ENCODE data around the gene PPP4R3A. TPM values are rescaled to one million over a fixed set of nuclear protein-coding genes. Genes with fewer than 3 reads are reported as not detected.
"Not testable (repeated sequence)": the region's sequence is repeated elsewhere in the genome, so short reads cannot be mapped to it uniquely, and the experiment has no call there.

Gene PPP4R3A
- total RNA-seq: 35.2 TPM

DNA sequence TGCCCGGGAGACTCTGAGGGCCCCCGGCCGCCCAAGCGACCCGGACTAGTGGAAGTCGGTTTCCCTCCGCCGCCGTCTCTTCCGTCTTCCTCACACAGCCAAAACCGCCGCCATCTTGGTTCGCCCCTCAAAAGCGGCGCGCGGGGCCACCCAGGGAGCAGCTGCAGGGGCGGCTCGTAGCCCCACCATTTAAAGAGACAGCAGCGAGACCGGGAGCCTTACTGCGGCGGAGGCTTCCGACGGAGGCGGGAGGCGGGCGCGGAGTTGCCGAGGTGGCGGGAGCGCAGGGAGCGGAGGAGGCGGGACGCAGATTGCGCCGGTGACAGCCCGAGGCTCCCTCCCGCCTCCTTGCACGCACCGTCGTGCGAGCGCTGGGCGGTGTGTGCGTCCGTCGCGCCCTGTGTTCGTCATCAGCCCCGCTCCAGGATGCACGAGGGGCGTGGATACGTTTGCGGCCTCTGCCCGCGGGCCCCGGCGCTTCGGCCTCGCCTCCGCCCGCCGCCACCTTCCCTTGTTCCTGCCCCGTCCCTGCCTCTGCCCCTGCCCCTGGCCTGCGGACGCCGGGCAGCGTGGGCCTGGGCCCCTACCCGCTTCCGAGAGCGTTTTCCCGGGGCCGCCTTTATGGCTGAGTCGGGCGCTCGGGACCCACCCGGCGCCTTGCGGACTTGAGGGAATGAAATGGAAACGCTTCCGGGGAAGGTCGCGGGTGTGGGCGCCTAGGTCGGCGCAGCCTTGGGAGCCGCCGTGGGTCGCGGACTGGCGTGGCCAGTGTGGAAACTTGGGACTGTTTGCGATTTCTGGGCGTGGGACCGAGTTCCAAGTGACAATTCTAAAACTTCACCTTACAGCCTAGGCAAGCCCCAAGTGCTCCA, at the start of gene PPP4R3A:
TSS of gene PPP4R3A (minus strand) at position 140 of the 872 bp plus-strand sequence. CDS start 663 bp downstream, outside the sequence.
- ATAC-seq (peak; percentile 89), DNase-seq (ENCODE audit: low spot score) (peak; percentile 98)

DNA sequence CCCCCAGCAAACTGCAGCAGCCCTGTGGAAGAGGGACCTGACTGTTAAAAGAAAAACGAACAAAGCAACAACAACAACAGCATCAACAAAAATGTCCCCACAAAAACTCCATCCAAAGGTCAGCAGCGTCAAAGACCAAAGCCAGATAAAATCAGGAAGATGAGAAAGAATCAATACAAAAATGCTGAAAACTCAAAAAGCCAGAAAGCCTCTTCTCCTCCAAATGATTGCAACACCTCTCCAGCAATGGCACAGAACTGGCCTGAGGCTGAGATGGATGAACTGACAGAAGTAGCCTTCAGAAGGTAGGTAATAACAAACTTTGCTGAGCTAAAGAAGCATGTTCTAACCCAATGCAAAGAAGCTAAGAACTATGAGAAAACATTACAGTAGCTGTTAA, 45.4 kb upstream of the PPP4R3A start:
- DNase-seq (ENCODE audit: low spot score) (no peak), ATAC-seq (peak; percentile 60)

DNA sequence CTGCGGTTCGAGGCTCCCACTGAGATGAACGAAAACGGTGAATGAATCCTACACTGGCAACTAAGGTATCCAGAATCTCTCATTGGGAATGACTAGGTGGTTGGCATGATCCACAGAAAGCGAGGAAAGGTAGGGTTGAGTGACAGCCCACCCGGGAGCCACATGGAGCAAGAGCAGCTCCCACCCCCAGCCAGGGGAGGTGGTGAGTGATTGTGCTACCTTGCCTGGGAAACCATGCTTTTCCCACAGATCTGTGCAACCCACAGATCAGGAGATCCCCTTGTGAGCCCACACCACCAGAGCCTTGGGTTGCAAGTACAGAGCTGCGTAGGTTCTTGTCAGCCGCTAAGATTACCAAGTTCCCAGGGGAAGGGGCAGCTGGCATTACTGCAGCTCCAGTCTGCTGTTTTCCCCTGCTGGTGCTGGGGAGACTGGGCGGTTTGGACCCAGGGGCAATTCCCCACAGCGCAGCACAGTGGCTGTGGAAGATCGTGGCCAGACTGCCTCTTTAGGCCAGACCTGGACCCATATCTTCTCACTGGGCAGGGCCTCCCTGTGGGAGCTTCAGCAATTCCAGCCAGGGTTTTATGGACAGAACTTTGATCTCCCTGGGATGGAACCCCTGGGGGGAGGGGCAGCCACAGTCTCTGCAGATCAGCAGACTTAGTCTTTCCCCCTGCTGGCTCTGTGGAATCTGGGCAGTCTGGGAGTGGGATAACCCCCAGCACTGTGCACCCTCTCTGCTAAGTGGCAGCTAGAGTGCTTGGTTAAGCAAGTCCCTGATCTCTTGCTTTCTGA, 44.6 kb upstream of the PPP4R3A start:
- ATAC-seq (peak; percentile 98), DNase-seq (ENCODE audit: low spot score) (peak; percentile 84)

DNA sequence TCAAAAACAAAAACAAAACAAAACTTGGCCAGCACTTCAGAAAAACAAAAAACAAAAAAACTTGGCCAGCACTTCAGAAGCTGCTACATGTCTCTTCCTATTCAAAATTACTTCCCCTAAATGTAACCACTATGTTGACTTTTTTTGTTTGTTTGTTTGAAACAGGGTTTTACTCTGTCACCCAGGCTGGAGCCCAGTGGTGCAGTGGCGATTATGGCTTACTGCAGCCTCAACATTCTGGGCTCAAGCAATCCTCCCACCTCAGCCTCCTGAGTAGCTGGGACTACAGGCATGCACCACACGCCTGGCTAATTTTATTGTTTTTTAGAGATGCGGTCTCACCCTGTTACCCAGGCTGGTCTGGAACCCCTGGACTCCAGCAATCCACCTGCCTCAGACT, 38.0 kb upstream of the PPP4R3A start:
- DNase-seq (ENCODE audit: low spot score) (no peak), ATAC-seq (no peak)

DNA sequence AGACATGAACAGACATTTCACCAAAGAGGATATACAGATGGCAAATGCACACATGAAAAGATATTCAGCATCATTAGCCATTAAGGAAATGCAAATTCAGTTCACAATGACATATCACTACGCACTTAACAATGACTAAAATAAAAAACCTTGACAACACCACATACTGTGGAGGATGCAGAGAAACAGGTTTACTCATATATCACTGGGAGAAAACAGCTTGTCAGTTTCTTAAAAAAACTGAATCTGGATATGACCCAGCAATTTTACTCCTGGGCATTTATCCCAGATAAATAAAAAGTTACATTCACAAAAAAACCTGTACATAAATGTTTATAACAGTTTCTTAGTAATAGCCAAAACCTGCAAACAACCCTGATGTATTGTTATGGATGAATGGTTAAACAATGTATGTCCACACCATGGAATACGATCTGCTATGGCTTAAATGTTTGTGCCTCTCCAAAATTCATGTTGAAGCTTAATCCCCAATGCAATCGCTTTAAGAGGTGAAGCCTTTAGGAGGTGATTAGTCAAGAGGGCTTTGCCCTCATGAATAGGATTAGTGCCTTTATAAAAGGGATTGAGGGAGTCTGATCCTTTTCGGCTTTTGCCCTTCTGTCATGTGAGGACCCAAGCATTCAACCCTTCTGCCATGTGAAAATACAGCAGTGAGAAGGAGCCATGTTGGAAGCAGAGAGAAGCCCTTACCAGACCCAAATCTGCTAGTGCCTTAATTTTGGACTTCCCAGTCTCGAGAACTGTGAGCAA, 36.0 kb upstream of the PPP4R3A start:
- no peak for ATAC-seq
- DNase-seq (ENCODE audit: low spot score): no peak

DNA sequence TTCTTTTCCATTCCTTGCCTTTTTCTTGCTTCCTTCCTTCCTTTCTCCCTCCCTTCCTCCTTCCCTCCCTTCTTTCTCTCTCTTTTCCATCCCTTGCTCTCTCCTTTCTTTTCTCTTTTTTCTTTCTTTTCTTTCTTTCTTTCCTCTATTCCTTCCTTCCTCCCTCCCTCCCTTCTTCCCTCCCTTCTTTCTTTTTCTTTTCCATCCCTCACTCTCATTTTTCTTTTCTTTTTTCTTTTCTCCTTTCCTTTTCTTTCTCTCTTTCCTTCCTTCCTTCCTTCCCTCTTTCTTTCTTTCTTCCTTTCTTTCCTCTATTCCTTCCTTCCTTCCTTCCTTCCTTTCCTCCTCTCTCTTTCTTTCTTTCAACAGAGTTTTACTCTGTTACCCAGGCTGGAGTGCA, 35.1 kb upstream of the PPP4R3A start:
- no peak for ATAC-seq

DNA sequence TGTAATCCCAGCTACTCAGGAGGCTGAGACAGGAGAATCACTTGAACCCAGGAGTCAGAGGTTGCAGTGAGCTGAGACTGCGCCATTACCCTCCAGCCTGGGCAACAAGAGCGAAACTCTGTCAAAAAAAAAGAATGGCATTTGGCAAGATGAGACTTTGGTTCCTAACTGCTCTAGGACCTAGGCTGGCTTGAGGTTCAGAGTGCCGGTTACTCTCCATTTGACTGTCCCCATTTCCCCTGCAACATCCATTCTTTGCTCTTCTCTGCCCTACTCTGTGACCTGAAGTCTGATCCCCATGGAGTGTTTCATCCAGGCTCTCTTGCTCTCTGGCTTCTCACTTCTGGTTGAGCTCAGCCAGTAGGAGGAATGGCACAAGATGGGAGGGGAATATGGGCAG, 26.2 kb upstream of the PPP4R3A start:
- no peak for DNase-seq (ENCODE audit: low spot score)
- peak; percentile 58 for ATAC-seq

More for the DNA sequence above, 35.1 kb upstream of the PPP4R3A start:
- DNase-seq (ENCODE audit: low spot score): no peak

DNA sequence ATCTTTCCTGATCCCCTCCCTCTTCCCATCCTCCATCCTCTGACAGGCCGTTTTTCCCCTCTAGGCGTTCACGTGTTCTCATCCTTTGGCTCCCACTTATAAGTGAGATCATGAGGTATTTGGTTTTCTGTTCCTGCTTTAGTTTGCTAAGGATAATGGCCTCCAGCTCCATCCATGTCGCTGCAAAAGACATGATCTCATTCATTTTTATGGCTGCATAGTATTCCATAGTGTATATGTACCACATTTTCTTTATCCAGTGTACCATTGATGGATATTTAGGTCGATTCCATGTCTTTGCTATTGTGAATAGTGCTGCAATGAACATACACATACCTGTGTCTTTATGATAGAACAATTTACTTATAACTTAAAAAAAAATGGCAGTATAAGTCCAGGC, 23.9 kb upstream of the PPP4R3A start:
- not testable (repeated sequence) for ATAC-seq; DNase-seq (ENCODE audit: low spot score)

DNA sequence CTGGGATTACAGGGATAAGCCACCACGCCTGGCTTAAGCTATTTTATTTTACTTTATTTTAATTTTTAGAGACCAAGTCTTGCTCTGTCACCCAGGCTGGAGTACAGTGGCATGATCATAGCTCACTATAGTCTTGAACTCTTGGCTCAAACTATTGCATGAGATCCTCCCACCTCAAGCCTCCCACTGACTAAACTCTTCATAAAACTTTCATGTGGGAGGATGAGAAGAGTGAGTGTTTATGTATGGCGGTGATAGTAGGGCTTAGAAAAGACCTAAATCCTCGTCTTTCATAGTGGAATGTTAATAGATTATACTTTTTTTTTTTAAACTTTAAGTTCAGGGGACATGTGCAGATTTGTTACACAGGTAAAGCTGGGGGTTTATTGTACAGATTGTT, 23.5 kb upstream of the PPP4R3A start:
- DNase-seq (ENCODE audit: low spot score): no peak
- ATAC-seq: no peak

DNA sequence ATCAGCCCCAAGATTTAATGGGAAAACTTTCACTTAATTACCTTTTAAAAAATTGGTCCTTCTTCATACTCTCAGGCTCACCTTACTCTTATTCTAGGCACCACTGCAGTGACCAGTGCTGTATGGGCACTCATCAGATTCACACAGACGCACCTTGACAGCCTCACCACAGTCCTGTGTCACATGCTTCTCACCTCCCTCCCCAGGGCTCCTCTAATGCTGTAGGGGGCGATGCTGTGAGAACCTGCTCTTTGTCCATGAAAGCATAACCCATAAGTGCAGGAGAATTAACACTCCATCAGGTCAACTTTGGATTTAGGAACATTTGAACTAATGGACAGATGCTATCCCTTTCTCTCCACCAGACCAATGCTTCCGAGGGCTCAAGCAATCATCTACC, 13.9 kb upstream of the PPP4R3A start:
- DNase-seq (ENCODE audit: low spot score): no peak

DNA sequence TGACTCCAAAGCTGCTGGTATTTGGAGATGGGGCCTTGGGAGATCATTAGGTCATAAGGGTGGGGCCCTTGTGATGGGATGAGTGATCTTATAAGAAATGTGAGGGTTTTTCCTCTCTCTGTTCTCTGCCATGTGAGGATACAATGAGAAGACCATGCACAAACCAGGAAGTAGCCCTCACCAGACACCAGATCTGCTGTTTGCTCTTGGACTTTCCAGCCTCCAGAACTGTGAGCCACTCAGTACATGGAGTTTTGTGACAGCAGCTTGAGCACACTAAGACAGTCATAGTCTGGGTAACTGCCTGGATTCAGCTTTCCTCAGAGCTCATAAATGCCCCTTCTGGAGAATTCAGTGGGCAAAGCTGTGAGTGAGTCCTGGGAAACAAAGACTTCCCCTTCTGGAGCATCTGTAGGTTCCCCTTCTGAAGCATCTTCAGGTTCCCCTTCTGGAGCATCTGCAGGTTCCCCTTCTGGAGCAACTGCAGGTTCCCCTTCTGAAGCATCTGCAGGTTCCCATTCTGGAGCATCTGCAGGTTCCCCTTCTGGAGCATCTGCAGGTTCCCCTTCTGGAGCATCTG, 11.0 kb upstream of the PPP4R3A start:
- ATAC-seq (no peak), DNase-seq (ENCODE audit: low spot score) (no peak)

More for the DNA sequence above, 13.9 kb upstream of the PPP4R3A start:
- ATAC-seq: no peak

DNA sequence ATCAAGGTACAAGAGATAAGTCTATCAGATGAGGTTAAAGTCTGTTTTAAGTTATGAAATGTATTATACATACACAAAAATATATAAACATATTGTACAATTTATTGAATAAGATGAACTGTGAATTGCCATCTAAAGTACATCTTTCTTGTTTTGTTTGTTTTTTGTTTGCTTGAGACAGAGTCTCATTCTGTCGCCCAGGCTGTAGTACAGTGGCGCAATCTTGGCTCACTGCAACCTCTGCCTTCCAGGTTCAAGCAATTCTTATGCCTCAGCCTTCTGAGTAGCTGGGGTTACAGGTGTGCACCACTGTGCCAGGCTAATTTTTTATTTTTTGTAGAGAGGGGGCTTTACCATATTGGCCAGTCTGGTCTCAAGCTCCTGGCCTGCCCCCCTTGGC, 10.0 kb upstream of the PPP4R3A start:
- ATAC-seq (peak; percentile 41), DNase-seq (ENCODE audit: low spot score) (no peak)

DNA sequence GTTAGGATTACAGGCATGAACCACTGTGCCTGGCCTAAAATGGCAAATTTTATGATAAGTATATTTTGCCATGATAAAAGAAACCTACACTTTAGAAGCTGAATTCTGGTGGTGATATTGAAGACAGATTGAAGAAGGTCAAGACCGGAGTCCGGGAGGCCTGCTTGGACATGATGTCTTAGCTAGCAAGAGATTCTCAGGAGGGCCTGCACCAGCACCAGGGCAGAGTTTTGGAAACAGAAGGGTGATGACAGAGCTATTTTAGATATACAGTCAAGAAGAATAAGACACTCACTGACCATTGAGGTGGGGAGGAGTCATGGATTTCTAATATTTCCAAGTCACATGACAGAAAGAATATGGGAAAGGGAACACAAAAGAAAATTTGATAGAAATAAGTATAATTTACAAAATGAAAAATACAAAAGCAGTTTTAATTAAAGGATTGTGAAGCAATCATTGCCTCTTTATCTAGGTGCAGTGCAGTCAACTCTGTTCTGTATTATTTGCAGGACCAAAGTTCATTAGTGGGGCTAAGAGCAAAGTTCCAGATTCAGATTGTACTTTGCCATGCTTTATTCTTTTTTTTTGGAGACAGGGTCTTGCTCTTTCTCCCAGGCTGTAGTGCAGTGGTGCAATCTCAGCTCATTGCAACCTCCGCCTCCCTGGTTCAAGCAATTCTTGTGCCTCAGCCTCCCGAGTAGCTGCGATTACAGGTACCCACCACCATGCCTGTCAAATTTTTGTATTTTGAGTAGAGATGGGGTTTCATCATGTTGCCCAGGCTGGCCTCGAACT, 9.3 kb upstream of the PPP4R3A start:
- DNase-seq (ENCODE audit: low spot score): peak; percentile 53
- peak; percentile 92 for ATAC-seq

DNA sequence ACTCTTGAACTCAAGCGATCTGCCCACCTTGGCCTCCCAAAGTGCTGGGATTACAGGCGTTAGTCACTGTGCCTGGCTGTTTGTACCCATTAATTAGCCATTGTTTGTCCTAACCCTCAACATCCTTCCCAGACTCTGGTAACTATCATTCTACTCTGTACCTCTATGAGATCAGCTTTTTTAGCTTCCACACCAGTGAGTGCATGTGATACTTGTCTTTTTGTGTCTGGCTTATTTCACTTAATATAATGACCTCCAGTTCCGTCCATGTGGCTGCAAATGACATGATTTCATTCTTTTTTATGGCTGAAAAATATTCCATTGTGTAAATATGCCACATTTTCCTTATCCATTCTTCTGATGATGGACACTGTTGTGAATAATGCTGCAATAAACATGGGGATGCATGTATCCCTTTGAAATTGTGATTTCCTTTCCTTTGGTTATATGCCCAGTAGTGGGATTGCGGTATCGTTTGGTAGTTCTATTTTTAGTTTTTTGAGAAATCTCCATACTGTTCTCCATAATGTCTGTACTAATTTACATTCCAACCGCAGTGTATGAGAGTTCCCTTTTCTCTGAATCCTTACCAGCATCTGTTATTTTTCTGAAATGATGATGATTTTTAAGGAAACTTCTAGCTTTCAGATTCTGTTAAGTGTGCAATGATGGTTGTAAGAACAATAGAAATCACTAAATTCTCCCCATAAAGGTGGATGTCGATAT, 6.7 kb upstream of the PPP4R3A start:
- ATAC-seq: no peak
- DNase-seq (ENCODE audit: low spot score): no peak

DNA sequence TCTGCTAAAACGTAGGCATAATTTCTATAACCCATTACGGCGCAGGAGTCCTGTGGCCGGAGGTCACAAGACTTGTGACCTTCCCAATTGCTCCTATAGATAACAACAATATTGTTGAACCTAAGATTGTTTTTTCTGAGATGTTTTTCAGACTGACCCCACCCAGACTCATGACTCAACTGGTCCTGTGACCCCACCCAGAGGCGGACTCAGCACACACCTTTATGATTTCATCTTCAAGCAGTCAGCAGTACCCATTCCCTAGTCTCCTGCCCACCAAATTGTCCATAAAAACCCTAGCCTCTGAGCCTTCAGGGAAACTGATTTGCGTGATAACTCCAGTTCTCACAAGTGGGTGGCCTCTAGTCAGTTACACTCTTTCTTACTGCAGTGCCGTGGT, 5.9 kb upstream of the PPP4R3A start:
- DNase-seq (ENCODE audit: low spot score): no peak

DNA sequence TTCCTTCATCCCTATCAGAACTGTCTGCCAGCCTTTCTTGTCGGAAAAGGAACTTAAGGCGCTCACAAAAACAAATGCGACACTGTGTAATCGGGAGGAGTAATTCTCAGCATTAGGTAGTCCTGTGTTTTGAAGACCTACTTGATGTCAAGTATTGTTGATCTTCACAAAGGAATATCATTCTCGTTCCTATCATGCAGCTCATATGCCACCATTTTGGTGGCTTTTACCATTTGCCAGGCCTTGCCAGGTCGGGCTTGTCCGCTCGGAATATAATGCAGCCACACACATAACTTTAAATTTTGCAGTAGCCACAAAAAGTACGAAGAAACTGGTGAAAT, 903 bp upstream of the PPP4R3A start:
- ATAC-seq (no peak), DNase-seq (ENCODE audit: low spot score) (no peak)

More for the DNA sequence above, 5.9 kb upstream of the PPP4R3A start:
- no peak for ATAC-seq

DNA sequence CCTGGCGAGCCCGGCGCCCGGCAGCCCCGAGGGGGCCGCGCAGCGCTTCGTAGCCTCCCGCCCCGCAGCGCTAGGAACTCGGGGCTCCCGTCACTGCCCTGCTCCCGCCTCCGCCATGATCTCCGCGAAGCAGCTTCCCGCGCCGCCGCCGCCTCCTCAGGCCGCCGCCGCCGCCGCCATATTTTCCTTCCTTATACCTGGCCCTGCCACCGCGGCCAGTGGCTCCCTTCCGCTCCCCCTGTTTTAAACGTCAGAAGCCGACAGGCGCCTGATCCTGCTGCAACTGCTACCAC, 286 bp downstream of the PPP4R3A start:
- ATAC-seq (peak; percentile 19), DNase-seq (ENCODE audit: low spot score) (no peak)

DNA sequence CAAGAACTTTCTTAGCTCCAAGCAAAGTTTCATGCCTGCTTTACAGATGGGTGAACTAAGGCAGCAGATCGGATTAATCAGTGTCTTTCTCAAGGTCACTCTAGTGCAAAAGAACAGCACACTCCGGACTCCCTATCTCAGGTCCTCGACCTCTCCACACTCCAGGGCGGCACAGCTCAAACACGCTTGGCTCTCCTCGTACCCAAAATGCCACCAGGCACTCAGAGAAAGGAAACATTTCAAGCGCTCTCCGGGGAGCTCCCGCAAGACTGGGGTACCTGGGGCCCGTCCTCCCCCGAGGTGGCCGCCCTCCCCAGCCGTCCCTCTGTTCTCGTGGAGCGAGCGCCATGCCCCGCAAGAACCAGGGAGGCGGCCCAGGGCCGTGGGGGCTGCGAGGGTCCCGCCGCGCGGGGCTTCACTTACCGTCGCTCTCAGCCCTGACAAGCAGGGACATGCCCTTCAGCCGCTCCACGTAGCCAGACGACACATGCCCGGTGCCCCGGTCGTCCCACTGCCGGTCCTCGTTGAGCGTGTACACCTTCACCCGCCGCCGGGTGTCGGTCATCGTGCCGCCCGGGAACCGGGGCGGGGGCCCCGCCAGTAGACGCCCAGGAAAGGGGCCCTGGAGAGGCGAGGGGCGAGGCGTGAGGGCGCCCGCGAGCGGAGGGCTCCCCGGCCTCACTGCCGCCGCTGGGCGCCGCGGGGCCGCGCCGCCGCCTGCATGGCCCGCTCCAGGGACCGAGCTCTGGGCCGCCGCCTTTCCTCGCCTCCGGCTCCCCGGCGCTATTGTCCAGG, 830 bp downstream of the PPP4R3A start:
- ATAC-seq: peak; percentile 61
- peak; percentile 77 for DNase-seq (ENCODE audit: low spot score)

DNA sequence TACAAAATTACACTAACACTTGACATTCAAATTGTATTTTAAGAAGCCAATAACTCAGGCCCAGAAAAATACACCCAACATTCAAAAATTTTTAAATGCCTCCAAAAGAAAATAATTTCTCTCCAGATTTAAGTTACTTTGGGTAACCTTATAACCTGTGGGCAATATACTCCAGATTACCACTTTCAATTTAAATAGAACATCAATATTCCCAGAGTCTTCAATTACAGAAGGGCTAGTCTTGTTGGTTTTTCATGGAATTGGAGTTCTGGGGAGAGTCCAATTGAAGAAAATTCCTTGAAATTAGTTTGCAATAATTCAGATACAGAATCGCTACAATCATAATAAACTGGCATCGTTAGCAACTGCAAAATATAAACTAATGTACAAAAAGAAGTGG, 2.0 kb downstream of the PPP4R3A start:
- ATAC-seq: no peak

More for the DNA sequence above, 2.0 kb downstream of the PPP4R3A start:
- no peak for DNase-seq (ENCODE audit: low spot score)
